H9 (cell line): Measurements from ENCODE around the gene SDF2L1. TPM values are rescaled to one million over a fixed set of nuclear protein-coding genes. Genes with fewer than 3 reads are reported as not detected.

Experiments used
- DNase-seq: peaks from one replicate; pipeline ENCODE4 v3.0.0-alpha.2; 2017
- H2AFZ ChIP-seq: one replicate; pipeline ENCODE4 v1.6.1; 2013; ENCODE audit warnings: mild to moderate bottlenecking, low read length, control low read depth, moderate library complexity
- H2AK5ac ChIP-seq: 2 replicates; pipeline ENCODE4 v1.6.1; 2013; ENCODE audit warnings: low read length, control low read depth, mixed read lengths; ENCODE audit not compliant: insufficient read length
- H2BK120ac ChIP-seq: one replicate; pipeline ENCODE4 v1.6.1; 2013; ENCODE audit warnings: low read depth, mild to moderate bottlenecking, low read length, control low read depth, inconsistent platforms; ENCODE audit not compliant: poor library complexity, severe bottlenecking
- H2BK12ac ChIP-seq: 2 replicates; pipeline ENCODE4 v1.6.1; 2013; ENCODE audit warnings: low read length, control low read depth, mixed read lengths, low read depth; ENCODE audit not compliant: insufficient read length
- H2BK15ac ChIP-seq: 2 replicates; pipeline ENCODE4 v1.6.1; 2013; ENCODE audit warnings: low read depth, low read length, control low read depth
- H2BK20ac ChIP-seq: one replicate; pipeline ENCODE4 v1.6.1; 2013; ENCODE audit warnings: low read depth, mild to moderate bottlenecking, low read length, control low read depth, inconsistent platforms; ENCODE audit not compliant: poor library complexity, severe bottlenecking
- H2BK5ac ChIP-seq: 2 replicates; pipeline ENCODE4 v1.6.1; 2013; ENCODE audit warnings: low read length, control low read depth, mixed read lengths; ENCODE audit not compliant: insufficient read length
- H3K14ac ChIP-seq: 2 replicates; pipeline ENCODE4 v1.6.1; 2013; ENCODE audit warnings: low read length, control low read depth; ENCODE audit not compliant: insufficient read depth
- H3K18ac ChIP-seq: 2 replicates; pipeline ENCODE4 v1.6.1; 2013; ENCODE audit warnings: low read depth, mild to moderate bottlenecking, mixed read lengths, low read length, control low read depth; ENCODE audit not compliant: insufficient read length
- H3K23ac ChIP-seq: 2 replicates; pipeline ENCODE4 v1.6.1; 2013; ENCODE audit warnings: low read length, control low read depth, mixed read lengths, low read depth; ENCODE audit not compliant: insufficient read length
- H3K23me2 ChIP-seq: 2 replicates; pipeline ENCODE4 v1.6.1; 2013; ENCODE audit warnings: low read depth, mild to moderate bottlenecking, mixed read lengths, low read length, control low read depth; ENCODE audit not compliant: insufficient read length, poor library complexity, severe bottlenecking
- H3K27ac ChIP-seq: 2 replicates; pipeline ENCODE4 v1.5.1; 2013; ENCODE audit warnings: low read length, control low read depth, mixed read lengths, low read depth; ENCODE audit not compliant: insufficient read length
- H3K27me3 ChIP-seq: 2 replicates; pipeline ENCODE4 v1.6.1; 2013; ENCODE audit warnings: low read length, control low read depth, inconsistent platforms; ENCODE audit not compliant: insufficient read depth
- H3K4ac ChIP-seq: 2 replicates; pipeline ENCODE4 v1.6.1; 2013; ENCODE audit warnings: low read depth, mild to moderate bottlenecking, control low read depth, inconsistent platforms, low read length, moderate library complexity
- H3K4me1 ChIP-seq: 2 replicates; pipeline ENCODE4 v1.6.1; 2013; ENCODE audit warnings: low read length, control low read depth, inconsistent platforms; ENCODE audit not compliant: insufficient read depth
- H3K4me2 ChIP-seq: 2 replicates; pipeline ENCODE4 v1.6.1; 2013; ENCODE audit warnings: low read length, control low read depth, mixed read lengths; ENCODE audit not compliant: insufficient read length, insufficient read depth
- H3K56ac ChIP-seq: 2 replicates; pipeline ENCODE4 v1.6.1; 2013; ENCODE audit warnings: low read depth, mild to moderate bottlenecking, mixed read lengths, low read length, control low read depth; ENCODE audit not compliant: insufficient read length
- H3K79me1 ChIP-seq: 2 replicates; pipeline ENCODE4 v1.6.1; 2013; ENCODE audit warnings: low read depth, mild to moderate bottlenecking, moderate library complexity, low read length, control low read depth, inconsistent platforms; ENCODE audit not compliant: insufficient read depth, poor library complexity, severe bottlenecking
- H3K79me2 ChIP-seq: 2 replicates; pipeline ENCODE4 v1.6.1; 2013; ENCODE audit warnings: low read length, control low read depth, inconsistent platforms; ENCODE audit not compliant: insufficient read depth
- H3K9ac ChIP-seq: 2 replicates; pipeline ENCODE4 v1.6.1; 2013; ENCODE audit warnings: low read length, control low read depth, mixed read lengths; ENCODE audit not compliant: insufficient read length; ENCODE audit errors: extremely low read depth
- H3K9me3 ChIP-seq: one replicate; pipeline ENCODE4 v1.6.1; 2013; ENCODE audit warnings: low read depth, low read length, inconsistent platforms; ENCODE audit not compliant: control insufficient read depth
- H3T11ph ChIP-seq: one replicate; pipeline ENCODE4 v1.6.1; 2013; ENCODE audit warnings: mild to moderate bottlenecking, low read length, control low read depth, inconsistent platforms
- H4K20me1 ChIP-seq: one replicate; pipeline ENCODE4 v1.6.1; 2013; ENCODE audit not compliant: control insufficient read depth, insufficient read length, insufficient read depth
- H4K5ac ChIP-seq: 2 replicates; pipeline ENCODE4 v1.6.1; 2013; ENCODE audit warnings: low read depth, mild to moderate bottlenecking, mixed read lengths, low read length, control low read depth; ENCODE audit not compliant: insufficient read length
- H4K8ac ChIP-seq: replicated peaks from 2 replicates; pipeline ENCODE4 v1.6.1; 2013; ENCODE audit warnings: low read length, control low read depth, mixed read lengths, low read depth; ENCODE audit not compliant: insufficient read length
- H4K91ac ChIP-seq: 2 replicates; pipeline ENCODE4 v1.6.1; 2013; ENCODE audit warnings: low read depth, mild to moderate bottlenecking, moderate library complexity, mixed read lengths, low read length, control low read depth; ENCODE audit not compliant: insufficient read length
- H3K27ac Mint-ChIP-seq, 3 experiments: 2 replicates in 2 of 3; 3 replicates in 1 of 3; pipeline ENCODE4 v1.8.0; 2020 to 2021; ENCODE audit warnings: mixed read lengths in 3 of 3, mild to moderate bottlenecking in 1 of 3, moderate library complexity in 1 of 3
- H3K27me3 Mint-ChIP-seq: 2 replicates; pipeline ENCODE4 v1.8.0; 2021; ENCODE audit warnings: low read depth, mild to moderate bottlenecking, moderate library complexity, mixed read lengths
- H3K36me3 Mint-ChIP-seq, 3 experiments: 2 replicates in 2 of 3; 3 replicates in 1 of 3; pipeline ENCODE4 v1.8.0; 2020 to 2021; ENCODE audit warnings: low read depth in 3 of 3, mixed read lengths in 3 of 3; ENCODE audit not compliant: insufficient read depth in 1 of 3
- H3K4me1 Mint-ChIP-seq, 2 experiments: 2 replicates each; pipeline ENCODE4 v1.8.0; 2020; ENCODE audit warnings: mixed read lengths in 2 of 2
- H3K4me3 Mint-ChIP-seq, 2 experiments: 2 replicates in 1 of 2; 3 replicates in 1 of 2; pipeline ENCODE4 v1.8.0; 2020 to 2021; ENCODE audit warnings: mild to moderate bottlenecking in 2 of 2, mixed read lengths in 2 of 2, moderate library complexity in 1 of 2
- H3K9me3 Mint-ChIP-seq, 2 experiments: 2 replicates in 1 of 2; 3 replicates in 1 of 2; pipeline ENCODE4 v1.8.0; 2020; ENCODE audit warnings: mild to moderate bottlenecking in 2 of 2, mixed read lengths in 2 of 2, moderate library complexity in 1 of 2
- CTCF ChIP-seq: fragments of 200-600 bp; sonication (generic); conservative IDR thresholded peaks from 3 replicates; pipeline ENCODE4 v1.8.0; 2021; ENCODE audit warnings: antibody characterized with exemption, mild to moderate bottlenecking
- WGBS: extraction: QIAGEN DNeasy Blood & Tissue Kit; methylation state at CpG from one replicate; pipeline ENCODE4 v1.1.7; 2013; ENCODE audit warnings: missing lambda C conversion rate, low lambda C conversion rate, mixed read lengths; ENCODE audit not compliant: insufficient read length; ENCODE audit errors: extremely low coverage; 5-methylcytosine and 5-hydroxymethylcytosine counted together
- total RNA-seq: library from RNA; stranded (reverse); gene quantifications from 2 replicates; pipeline ENCODE4 v1.2.1, GENCODE V29; 2021

Gene SDF2L1
- total RNA-seq, 1 experiment from 2014 or later: 36.0 TPM

GRCh38 chr22:21686634-21687393 is 44.7 kb downstream of the SDF2L1 start:
- no peak overlapping the region for H2AK5ac ChIP-seq
- H2BK12ac ChIP-seq: no peak overlapping the region
- no peaks in the 10 kb centered on the region for H3K4me1 ChIP-seq
- no peak overlapping the region for H2AFZ ChIP-seq
- no peak overlapping the region for H3K9ac ChIP-seq
- H3K79me1 ChIP-seq: no peaks in the 10 kb centered on the region
- no peak overlapping the region for H2BK120ac ChIP-seq
- no peak overlapping the region for H3T11ph ChIP-seq
- no peak overlapping the region for H3K4ac ChIP-seq
- H4K20me1 ChIP-seq: no peaks in the 10 kb centered on the region
- H3K79me2 ChIP-seq: no peaks in the 10 kb centered on the region
- no peaks in the 10 kb centered on the region for H3K9me3 ChIP-seq
- H3K4me1 Mint-ChIP-seq: no peaks in the 10 kb centered on the region
- no peaks in the 10 kb centered on the region for H3K27me3 Mint-ChIP-seq
- no peak for TF ChIP-seq CTCF
- H3K18ac ChIP-seq: no peak overlapping the region
- no peak overlapping the region for H4K91ac ChIP-seq
- no peak overlapping the region for H2BK5ac ChIP-seq
- no peak overlapping the region for H2BK15ac ChIP-seq
- no peak overlapping the region for H4K5ac ChIP-seq
- no peaks in the 10 kb centered on the region for H3K27me3 ChIP-seq
- WGBS: no CpG with 5 or more reads among the region's 23 CpGs
- H4K8ac ChIP-seq: no peak overlapping the region
- H3K23me2 ChIP-seq: no peaks in the 10 kb centered on the region
- H3K14ac ChIP-seq: no peak overlapping the region; the same call in 1 of the 2 replicates
- H3K23ac ChIP-seq: no peak overlapping the region
- H3K27ac ChIP-seq: no peak overlapping the region
- peaks cover 15 to 33% (median 30%) of the 10 kb centered on the region in 3 experiments for H3K36me3 Mint-ChIP-seq
- no peaks in the 10 kb centered on the region for H3K9me3 Mint-ChIP-seq
- no peak for DNase-seq
- H3K4me2 ChIP-seq: no peak overlapping the region
- H3K4me3 Mint-ChIP-seq: no peak overlapping the region
- no peak overlapping the region for H3K56ac ChIP-seq
- no peak overlapping the region for H3K27ac Mint-ChIP-seq
- H2BK20ac ChIP-seq: no peak overlapping the region
